Measurements from ENCODE around the gene FAM228A.

FAM228A gene

GRCh38 chr2:24211408-24211807, 36.6 kb downstream of the FAM228A start:
- H3K9me2 ChIP-seq (replicated peaks; ENCODE audit: control insufficient read depth, low read length): no peaks in the 10 kb centered on the region
- no peak overlapping the region for H3K4me2 ChIP-seq (ENCODE audit: low read length)
- no peaks in the 10 kb centered on the region for H4K20me1 ChIP-seq (ENCODE audit: control insufficient read depth, insufficient read depth, low read depth, low read length)
- no peaks in the 10 kb centered on the region for H3K9me3 ChIP-seq (ENCODE audit: control insufficient read depth, insufficient read depth, low read length)
- no peak for TF ChIP-seq EZH2phosphoT487 (IDR thresholded peaks at IDR 0.05; ENCODE audit: borderline replicate concordance, low read length)
- no peak for TF ChIP-seq CTCF (IDR thresholded peaks at IDR 0.05; ENCODE audit: low read depth, low read length, poor library complexity, severe bottlenecking)
- H3K4me3 ChIP-seq (ENCODE audit: low read length): no peak overlapping the region
- peaks cover 25% of the 10 kb centered on the region for H3K4me1 ChIP-seq (ENCODE audit: control insufficient read depth, low read length)
- no peak overlapping the region for H3K27ac ChIP-seq (ENCODE audit: low read depth, low read length)
- no peaks in the 10 kb centered on the region for H3K27me3 ChIP-seq (ENCODE audit: control insufficient read depth, low read length)
- H3F3A ChIP-seq (ENCODE audit: control insufficient read depth, insufficient read depth): peaks cover 6% of the 10 kb centered on the region; the same call in 1 of the 2 replicates
- no peaks in the 10 kb centered on the region for H3K79me2 ChIP-seq (ENCODE audit: control insufficient read depth, low read length)
- peaks cover 21% of the 10 kb centered on the region for H3K36me3 ChIP-seq (ENCODE audit: control insufficient read depth, low read length)

DNA sequence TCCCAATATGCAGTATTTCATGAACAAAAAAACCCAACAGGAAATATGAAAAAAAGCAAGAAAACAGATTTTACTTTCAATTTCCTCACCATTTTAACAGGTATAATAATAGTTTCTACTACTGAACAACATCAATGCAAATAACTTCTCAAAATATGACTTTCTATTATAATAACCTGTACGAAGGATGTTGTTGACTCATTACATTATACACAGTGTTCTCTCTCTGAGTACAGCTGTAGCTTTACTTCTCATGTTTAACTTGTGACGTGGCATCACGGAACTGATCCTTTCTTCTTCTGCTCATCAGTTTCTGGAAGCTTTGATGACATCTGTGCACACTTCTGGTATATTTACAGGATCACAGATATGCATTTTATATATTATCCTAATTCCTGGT, 40.0 kb downstream of the FAM228A start:
- peak overlapping the region; percentile 49 for H3K27ac ChIP-seq (ENCODE audit: low read depth, low read length)
- no peaks in the 10 kb centered on the region for H3K79me2 ChIP-seq (ENCODE audit: control insufficient read depth, low read length)
- H3K36me3 ChIP-seq (ENCODE audit: control insufficient read depth, low read length): peaks cover 17% of the 10 kb centered on the region
- no peak for TF ChIP-seq CTCF (IDR thresholded peaks at IDR 0.05; ENCODE audit: low read depth, low read length, poor library complexity, severe bottlenecking)
- TF ChIP-seq EZH2phosphoT487 (IDR thresholded peaks at IDR 0.05; ENCODE audit: borderline replicate concordance, low read length): no peak
- H3K4me2 ChIP-seq (ENCODE audit: low read length): peak overlapping the region; percentile 50
- H3K4me1 ChIP-seq (ENCODE audit: control insufficient read depth, low read length): peaks cover 25% of the 10 kb centered on the region
- H4K20me1 ChIP-seq (ENCODE audit: control insufficient read depth, insufficient read depth, low read depth, low read length): no peaks in the 10 kb centered on the region
- H3K4me3 ChIP-seq (ENCODE audit: low read length): peak overlapping the region; percentile 12; the same call in 1 of the 2 replicates
- peaks cover 6% of the 10 kb centered on the region; the same call in 1 of the 2 replicates for H3F3A ChIP-seq (ENCODE audit: control insufficient read depth, insufficient read depth)
- no peaks in the 10 kb centered on the region for H3K9me2 ChIP-seq (replicated peaks; ENCODE audit: control insufficient read depth, low read length)
- no peaks in the 10 kb centered on the region for H3K27me3 ChIP-seq (ENCODE audit: control insufficient read depth, low read length)
- H3K9me3 ChIP-seq (ENCODE audit: control insufficient read depth, insufficient read depth, low read length): no peaks in the 10 kb centered on the region

DNA sequence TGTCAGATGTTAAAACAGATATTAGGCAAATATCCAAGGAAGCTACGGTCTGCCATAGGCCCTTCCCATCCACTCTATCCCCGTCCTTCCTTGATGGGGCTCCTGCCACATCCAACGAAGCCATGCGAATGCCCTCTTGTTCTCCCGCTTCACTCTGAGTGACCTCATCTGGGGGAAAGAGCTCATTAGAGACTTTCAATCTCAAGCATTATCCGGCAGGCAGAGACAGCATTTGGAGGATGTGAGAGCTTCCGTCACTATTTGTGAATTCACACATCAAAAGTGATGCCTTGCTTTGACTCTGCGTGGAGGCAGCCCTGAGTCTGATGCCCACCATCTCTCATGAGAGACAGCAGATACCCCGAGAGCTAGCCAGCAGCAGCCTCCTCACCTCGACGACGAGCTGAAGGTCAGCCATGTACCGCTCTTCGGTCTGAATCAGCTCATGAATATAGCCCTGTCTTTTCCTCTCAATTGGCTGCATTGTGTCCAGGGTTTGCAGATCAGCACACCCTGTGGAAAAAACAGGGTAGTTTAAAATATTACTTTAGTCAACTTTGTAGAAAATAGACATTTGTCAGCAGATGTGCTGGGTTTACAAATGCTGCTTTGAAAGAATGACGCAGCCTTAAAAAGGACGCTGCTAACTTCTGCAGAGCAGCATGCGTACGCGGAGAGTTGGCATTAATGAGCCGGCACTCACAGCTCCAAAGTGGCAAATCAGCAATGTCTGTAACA, 45.9 kb downstream of the FAM228A start:
- peaks cover 5% of the 10 kb centered on the region for H3K4me1 ChIP-seq (ENCODE audit: control insufficient read depth, low read length)

More for the DNA sequence above, 45.9 kb downstream of the FAM228A start:
- Histone ChIP-seq H3K9me3 (ENCODE audit: control insufficient read depth, insufficient read depth, low read length) (no peaks in the 10 kb centered on the region), H3K9me2 (replicated peaks; ENCODE audit: control insufficient read depth, low read length) (no peaks in the 10 kb centered on the region), H3F3A (ENCODE audit: control insufficient read depth, insufficient read depth) (no peaks in the 10 kb centered on the region), H3K4me2 (ENCODE audit: low read length) (no peak overlapping the region), H3K36me3 (ENCODE audit: control insufficient read depth, low read length) (peaks cover 5% of the 10 kb centered on the region), H3K4me3 (ENCODE audit: low read length) (no peak overlapping the region), H4K20me1 (ENCODE audit: control insufficient read depth, insufficient read depth, low read depth, low read length) (no peaks in the 10 kb centered on the region), H3K79me2 (ENCODE audit: control insufficient read depth, low read length) (no peaks in the 10 kb centered on the region), H3K27me3 (ENCODE audit: control insufficient read depth, low read length) (no peaks in the 10 kb centered on the region), H3K27ac (ENCODE audit: low read depth, low read length) (no peak overlapping the region)
- no peak for TF ChIP-seq CTCF (IDR thresholded peaks at IDR 0.05; ENCODE audit: low read depth, low read length, poor library complexity, severe bottlenecking)
- TF ChIP-seq EZH2phosphoT487 (IDR thresholded peaks at IDR 0.05; ENCODE audit: borderline replicate concordance, low read length): no peak

Data from DOHH2 (cell line).